ENCODE data around the gene OCIAD1.

The OCIAD1 gene

DNA sequence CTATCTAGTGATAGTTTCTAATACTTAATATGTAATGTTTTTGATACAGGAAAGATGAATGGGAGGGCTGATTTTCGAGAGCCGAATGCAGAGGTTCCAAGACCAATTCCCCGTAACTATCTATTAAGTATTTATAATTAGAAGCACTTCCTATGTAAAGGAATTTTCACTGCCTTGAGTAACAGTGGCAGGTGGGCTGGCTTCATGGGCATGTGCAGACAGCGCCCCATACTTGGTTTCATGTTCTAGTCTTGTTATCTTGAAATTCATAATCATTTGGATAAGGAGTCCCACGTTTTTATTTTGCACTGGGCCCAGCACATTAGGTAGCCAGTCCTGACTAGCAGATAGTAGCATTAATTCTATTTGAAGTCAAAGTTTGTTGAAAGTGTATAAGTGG is 1.7 kb downstream of the OCIAD1 start:
- no peak for TF ChIP-seq TAF1 (IDR thresholded peaks at IDR 0.05; ENCODE audit: low read depth)
- TF ChIP-seq, protein P1, sequence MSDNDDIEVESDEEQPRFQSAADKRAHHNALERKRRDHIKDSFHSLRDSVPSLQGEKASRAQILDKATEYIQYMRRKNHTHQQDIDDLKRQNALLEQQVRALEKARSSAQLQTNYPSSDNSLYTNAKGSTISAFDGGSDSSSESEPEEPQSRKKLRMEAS (IDR thresholded peaks at IDR 0.05) = no peak
- TF ChIP-seq, protein P2, sequence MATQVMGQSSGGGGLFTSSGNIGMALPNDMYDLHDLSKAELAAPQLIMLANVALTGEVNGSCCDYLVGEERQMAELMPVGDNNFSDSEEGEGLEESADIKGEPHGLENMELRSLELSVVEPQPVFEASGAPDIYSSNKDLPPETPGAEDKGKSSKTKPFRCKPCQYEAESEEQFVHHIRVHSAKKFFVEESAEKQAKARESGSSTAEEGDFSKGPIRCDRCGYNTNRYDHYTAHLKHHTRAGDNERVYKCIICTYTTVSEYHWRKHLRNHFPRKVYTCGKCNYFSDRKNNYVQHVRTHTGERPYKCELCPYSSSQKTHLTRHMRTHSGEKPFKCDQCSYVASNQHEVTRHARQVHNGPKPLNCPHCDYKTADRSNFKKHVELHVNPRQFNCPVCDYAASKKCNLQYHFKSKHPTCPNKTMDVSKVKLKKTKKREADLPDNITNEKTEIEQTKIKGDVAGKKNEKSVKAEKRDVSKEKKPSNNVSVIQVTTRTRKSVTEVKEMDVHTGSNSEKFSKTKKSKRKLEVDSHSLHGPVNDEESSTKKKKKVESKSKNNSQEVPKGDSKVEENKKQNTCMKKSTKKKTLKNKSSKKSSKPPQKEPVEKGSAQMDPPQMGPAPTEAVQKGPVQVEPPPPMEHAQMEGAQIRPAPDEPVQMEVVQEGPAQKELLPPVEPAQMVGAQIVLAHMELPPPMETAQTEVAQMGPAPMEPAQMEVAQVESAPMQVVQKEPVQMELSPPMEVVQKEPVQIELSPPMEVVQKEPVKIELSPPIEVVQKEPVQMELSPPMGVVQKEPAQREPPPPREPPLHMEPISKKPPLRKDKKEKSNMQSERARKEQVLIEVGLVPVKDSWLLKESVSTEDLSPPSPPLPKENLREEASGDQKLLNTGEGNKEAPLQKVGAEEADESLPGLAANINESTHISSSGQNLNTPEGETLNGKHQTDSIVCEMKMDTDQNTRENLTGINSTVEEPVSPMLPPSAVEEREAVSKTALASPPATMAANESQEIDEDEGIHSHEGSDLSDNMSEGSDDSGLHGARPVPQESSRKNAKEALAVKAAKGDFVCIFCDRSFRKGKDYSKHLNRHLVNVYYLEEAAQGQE (IDR thresholded peaks at IDR 0.05; ENCODE audit: low read depth) = no peak

DNA sequence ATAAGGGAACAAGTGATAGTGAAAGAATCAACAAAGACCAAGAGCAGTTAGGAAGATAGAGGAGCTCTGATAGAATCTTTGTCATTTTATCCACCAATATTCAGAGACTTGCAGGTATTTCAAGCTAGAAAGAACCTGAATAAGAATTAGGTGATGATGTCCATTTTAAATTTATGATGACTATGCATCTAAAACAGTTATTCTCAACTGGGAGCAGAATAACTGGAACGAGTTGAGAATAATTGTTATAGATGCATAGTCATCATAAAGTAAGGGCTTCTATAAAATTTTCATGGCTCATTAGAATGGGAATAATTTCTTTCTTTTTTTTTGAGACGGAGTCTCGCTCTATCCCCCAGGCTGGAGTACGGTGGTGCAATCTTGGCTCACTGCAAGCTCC is 5.8 kb downstream of the OCIAD1 start:
- TF ChIP-seq ZBTB7A (IDR thresholded peaks at IDR 0.05; ENCODE audit: low read depth) = no peak
- TF ChIP-seq CREB1 (IDR thresholded peaks at IDR 0.05; ENCODE audit: low read depth) = no peak
- no peak for TF ChIP-seq EGR1 (IDR thresholded peaks at IDR 0.05)
- no peak for TF ChIP-seq YY1 (IDR thresholded peaks at IDR 0.05; ENCODE audit: low read depth)

DNA sequence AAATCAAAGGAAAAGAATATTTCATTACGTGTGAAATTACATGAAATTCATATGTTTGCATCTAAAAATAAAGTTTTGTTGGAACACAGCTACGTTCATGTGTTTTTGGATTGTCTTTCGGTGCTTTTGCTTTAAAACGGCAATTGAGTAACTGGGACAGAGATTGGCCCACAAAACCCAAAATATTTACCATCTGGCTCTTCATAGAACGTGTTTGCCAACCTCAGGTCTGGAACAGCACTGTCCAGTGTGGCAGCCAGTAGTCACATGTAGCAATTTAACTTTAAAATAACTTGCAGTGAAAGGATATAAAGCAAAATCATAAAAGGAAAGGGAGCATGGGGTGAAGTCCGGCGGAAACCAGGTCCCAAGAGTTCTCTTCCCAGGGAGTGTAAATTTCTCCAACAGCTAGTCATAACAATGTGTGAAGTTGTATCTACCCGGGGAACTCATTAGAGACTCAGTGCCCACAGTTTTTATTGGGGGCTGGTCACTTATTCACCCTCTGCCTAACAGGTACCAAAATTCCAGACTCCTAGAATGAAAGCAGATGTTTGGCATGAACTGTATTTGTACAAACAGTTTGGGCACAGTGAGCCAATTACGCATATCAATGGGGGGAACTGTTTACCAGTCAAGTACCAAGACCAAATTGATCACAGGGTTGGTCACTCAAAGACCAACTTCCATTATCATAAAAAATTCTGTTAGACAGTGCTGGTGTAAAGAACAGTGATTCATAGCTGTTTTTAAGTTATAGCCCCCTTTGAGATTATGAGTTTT is 10.3 kb downstream of the OCIAD1 start:
- no peak for TF ChIP-seq FOXM1 (IDR thresholded peaks at IDR 0.05; ENCODE audit: borderline replicate concordance, low read depth)
- TF ChIP-seq RAD21 (IDR thresholded peaks at IDR 0.05; ENCODE audit: low read depth) = no peak
- TF ChIP-seq TAF1 (IDR thresholded peaks at IDR 0.05; ENCODE audit: low read depth) = no peak

DNA sequence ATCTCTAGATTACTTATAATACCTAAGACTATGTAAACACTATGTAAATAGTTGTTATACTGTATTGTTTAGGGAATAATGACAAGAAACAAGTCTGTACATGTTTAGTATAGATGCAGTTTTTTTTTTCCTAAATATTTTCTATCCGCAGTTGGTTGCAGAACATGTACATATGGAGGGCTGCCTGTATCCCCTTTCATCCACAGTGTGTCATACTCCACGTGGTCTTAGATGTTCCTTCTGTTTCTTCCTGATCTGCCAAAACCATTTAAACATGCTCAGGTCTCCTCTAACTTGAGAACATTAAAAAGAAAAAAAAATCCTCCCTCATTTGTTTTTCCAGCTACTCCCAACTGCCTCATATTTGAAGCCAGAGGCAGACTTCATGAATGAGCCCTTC is 14.0 kb downstream of the OCIAD1 start:
- TF ChIP-seq EP300 (IDR thresholded peaks at IDR 0.05; ENCODE audit: borderline replicate concordance) (no peak), CREB1 (IDR thresholded peaks at IDR 0.05; ENCODE audit: low read depth) (no peak), RAD21 (IDR thresholded peaks at IDR 0.05; ENCODE audit: low read depth) (no peak), EGR1 (IDR thresholded peaks at IDR 0.05) (no peak), TAF1 (IDR thresholded peaks at IDR 0.05; ENCODE audit: low read depth) (no peak), FOXM1 (IDR thresholded peaks at IDR 0.05; ENCODE audit: borderline replicate concordance, low read depth) (no peak), ZBTB7A (IDR thresholded peaks at IDR 0.05; ENCODE audit: low read depth) (no peak), NFIC (IDR thresholded peaks at IDR 0.05) (no peak), YY1 (IDR thresholded peaks at IDR 0.05; ENCODE audit: low read depth) (no peak), TCF12 (IDR thresholded peaks at IDR 0.05; ENCODE audit: low read depth) (no peak), CEBPB (IDR thresholded peaks at IDR 0.05) (no peak), TEAD4 (IDR thresholded peaks at IDR 0.05) (no peak)
- TF ChIP-seq, protein P3, sequence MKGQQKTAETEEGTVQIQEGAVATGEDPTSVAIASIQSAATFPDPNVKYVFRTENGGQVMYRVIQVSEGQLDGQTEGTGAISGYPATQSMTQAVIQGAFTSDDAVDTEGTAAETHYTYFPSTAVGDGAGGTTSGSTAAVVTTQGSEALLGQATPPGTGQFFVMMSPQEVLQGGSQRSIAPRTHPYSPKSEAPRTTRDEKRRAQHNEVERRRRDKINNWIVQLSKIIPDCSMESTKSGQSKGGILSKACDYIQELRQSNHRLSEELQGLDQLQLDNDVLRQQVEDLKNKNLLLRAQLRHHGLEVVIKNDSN (IDR thresholded peaks at IDR 0.05) = no peak
- TF ChIP-seq, protein P1 (IDR thresholded peaks at IDR 0.05) = no peak
- TF ChIP-seq, protein P2 (IDR thresholded peaks at IDR 0.05; ENCODE audit: low read depth) = no peak

DNA sequence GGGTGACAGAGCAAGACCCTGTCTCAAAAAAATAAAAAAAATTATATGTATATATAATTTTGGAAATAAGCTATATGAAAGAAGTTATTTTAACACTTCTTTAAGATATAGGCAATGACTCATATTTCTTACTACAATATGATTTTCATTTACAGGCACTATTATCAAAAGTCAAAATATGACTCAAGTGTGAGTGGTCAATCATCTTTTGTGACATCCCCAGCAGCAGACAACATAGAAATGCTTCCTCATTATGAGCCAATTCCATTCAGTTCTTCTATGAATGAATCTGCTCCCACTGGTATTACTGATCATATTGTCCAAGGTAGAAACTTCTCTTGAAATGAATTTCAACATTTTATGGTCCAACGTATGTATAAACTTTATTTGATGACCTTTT is 20.8 kb downstream of the OCIAD1 start:
- TF ChIP-seq EGR1 (IDR thresholded peaks at IDR 0.05) (no peak), YY1 (IDR thresholded peaks at IDR 0.05; ENCODE audit: low read depth) (no peak), CEBPB (IDR thresholded peaks at IDR 0.05) (no peak), TCF12 (IDR thresholded peaks at IDR 0.05; ENCODE audit: low read depth) (no peak), ZBTB7A (IDR thresholded peaks at IDR 0.05; ENCODE audit: low read depth) (no peak)
- TF ChIP-seq, protein P2 (IDR thresholded peaks at IDR 0.05; ENCODE audit: low read depth) = no peak
